GM23248 (cell line): ENCODE data around the gene RAPGEF4. TPM values are rescaled to one million over a fixed set of nuclear protein-coding genes. Genes with fewer than 3 reads are reported as not detected.

ENCODE experiments used
- DNase-seq: peaks from one replicate; pipeline ENCODE4 v3.0.0-alpha.2; 2015
- H2AFZ ChIP-seq: fragments of 200-600 bp; sonication (generic); 2 replicates; pipeline ENCODE4 v1.6.1; 2016; ENCODE audit warnings: antibody characterized with exemption
- H3F3A ChIP-seq: fragments of 200-600 bp; sonication (generic); 2 replicates; pipeline ENCODE4 v1.6.1; 2016; ENCODE audit warnings: mild to moderate bottlenecking, antibody characterized with exemption, mixed run types; ENCODE audit not compliant: insufficient read depth
- H3K27ac ChIP-seq: fragments of 200-600 bp; sonication (generic); 2 replicates; pipeline ENCODE4 v1.5.1; 2016; ENCODE audit warnings: mild to moderate bottlenecking
- H3K27me3 ChIP-seq: fragments of 200-600 bp; sonication (generic); replicated peaks from 2 replicates; pipeline ENCODE4 v1.6.1; 2016; ENCODE audit warnings: mild to moderate bottlenecking; ENCODE audit not compliant: insufficient read depth
- H3K36me3 ChIP-seq: fragments of 200-600 bp; sonication (generic); 2 replicates; pipeline ENCODE4 v1.6.1; 2016; ENCODE audit warnings: low read depth, mild to moderate bottlenecking
- H3K4me1 ChIP-seq: fragments of 200-600 bp; sonication (generic); 2 replicates; pipeline ENCODE4 v1.6.1; 2016; ENCODE audit warnings: mild to moderate bottlenecking; ENCODE audit not compliant: insufficient read depth
- H3K4me2 ChIP-seq: fragments of 200-600 bp; sonication (generic); one replicate; pipeline ENCODE4 v1.6.1; 2016; ENCODE audit warnings: mild to moderate bottlenecking; ENCODE audit not compliant: unreplicated experiment
- H3K4me3 ChIP-seq: fragments of 200-600 bp; sonication (generic); 2 replicates; pipeline ENCODE4 v1.5.1; 2016; ENCODE audit warnings: mild to moderate bottlenecking
- H3K79me2 ChIP-seq: fragments of 200-600 bp; sonication (generic); 2 replicates; pipeline ENCODE4 v1.6.1; 2016; ENCODE audit warnings: mild to moderate bottlenecking; ENCODE audit not compliant: insufficient read depth
- H3K9ac ChIP-seq: fragments of 200-600 bp; sonication (generic); 2 replicates; pipeline ENCODE4 v1.6.1; 2016; ENCODE audit warnings: mild to moderate bottlenecking
- H3K9me2 ChIP-seq: fragments of 200-600 bp; sonication (generic); 2 replicates; pipeline ENCODE4 v1.6.1; 2016; ENCODE audit warnings: mixed run types, mild to moderate bottlenecking, moderate library complexity; ENCODE audit not compliant: insufficient read depth
- H3K9me3 ChIP-seq: fragments of 200-600 bp; sonication (generic); one replicate; pipeline ENCODE4 v1.6.1; 2017; ENCODE audit warnings: low read depth
- H4K20me1 ChIP-seq: fragments of 200-600 bp; sonication (generic); 2 replicates; pipeline ENCODE4 v1.6.0; 2016; ENCODE audit not compliant: insufficient read depth
- EZH2 ChIP-seq: fragments of 200-600 bp; sonication (generic); IDR thresholded peaks from 2 replicates; pipeline ENCODE4 v1.6.1; 2018; ENCODE audit warnings: antibody characterized with exemption, mild to moderate bottlenecking; ENCODE audit not compliant: insufficient read depth, poor library complexity, severe bottlenecking
- EZH2phosphoT487 ChIP-seq: fragments of 200-600 bp; sonication (generic); IDR thresholded peaks from 2 replicates; pipeline ENCODE4 v1.6.1; 2018; ENCODE audit warnings: antibody characterized with exemption, moderate library complexity, mild to moderate bottlenecking, low read depth; ENCODE audit not compliant: insufficient read depth
- WGBS, 2 experiments: methylation state at CpG; one replicate each; pipeline ENCODE4 v1.1.6; 2015 to 2017; ENCODE audit warnings: low lambda C conversion rate in 2 of 2, low coverage in 1 of 2; ENCODE audit errors: missing lambda C conversion rate in 2 of 2; 5-methylcytosine and 5-hydroxymethylcytosine counted together
- in situ Hi-C: fragments of 300-500 bp; cut with MboI; formaldehyde crosslinking; loops from 2 replicates; pipeline ENCODE4 v1.15.0; 2020
- polyA plus RNA-seq: library from polyadenylated mRNA; unstranded; fragments of >200 nt; fragmentation: Nextera tagmentation; extraction: Ambion mirVana; gene quantifications from 2 replicates; pipeline ENCODE4 v1.2.1, GENCODE V29; 2016
- total RNA-seq: library from RNA; depleted of rRNA; stranded (reverse); fragments of >200 nt; shearing (Covaris generic); gene quantifications from 2 replicates; pipeline ENCODE4 v1.2.3, GENCODE V29; 2014

The RAPGEF4 gene
- total and polyA plus RNA-seq, 2 experiments from 2014 or later, result 2.2 TPM; not detected in 1

- no peak overlapping the region for H2AFZ ChIP-seq
- H3K4me2 ChIP-seq, result no peak overlapping the region
- in situ Hi-C loops, result loop anchor here (25.0 kb wide), 1 partner anchor 390 kb away; no protein-coding TSS in a partner anchor
- no peaks in the 10 kb centered on the region for H3K79me2 ChIP-seq
- H4K20me1 ChIP-seq, result no peaks in the 10 kb centered on the region
- H3K27me3 ChIP-seq, result no peaks in the 10 kb centered on the region
- no peak for DNase-seq
- no peak overlapping the region for H3K4me3 ChIP-seq
- no peaks in the 10 kb centered on the region for H3K9me2 ChIP-seq
- H3F3A ChIP-seq, result no peaks in the 10 kb centered on the region
- H3K27ac ChIP-seq, result no peak overlapping the region
- H3K9me3 ChIP-seq, result no peaks in the 10 kb centered on the region
- no peaks in the 10 kb centered on the region for H3K4me1 ChIP-seq
- no peak for TF ChIP-seq EZH2phosphoT487
- TF ChIP-seq EZH2, result no peak
- WGBS, 2 experiments, result 94 to 97% methylated on average over 6 of the region's 6 CpGs
- no peaks in the 10 kb centered on the region for H3K36me3 ChIP-seq
- H3K9ac ChIP-seq, result no peak overlapping the region
These were observed 86.9 kb downstream of the RAPGEF4 start for GRCh38 chr2:172822585-172822984.

- TF ChIP-seq EZH2phosphoT487 (no peak), EZH2 (no peak)
- Histone ChIP-seq H3K27me3 (no peaks in the 10 kb centered on the region), H3K9me2 (no peaks in the 10 kb centered on the region), H3F3A (no peaks in the 10 kb centered on the region), H3K9me3 (no peaks in the 10 kb centered on the region), H3K79me2 (no peaks in the 10 kb centered on the region), H3K4me2 (no peak overlapping the region), H3K4me1 (no peaks in the 10 kb centered on the region), H3K4me3 (no peak overlapping the region), H3K9ac (no peak overlapping the region), H2AFZ (no peak overlapping the region), H3K27ac (no peak overlapping the region), H4K20me1 (no peaks in the 10 kb centered on the region), H3K36me3 (no peaks in the 10 kb centered on the region)
- DNase-seq, result no peak
- 68 to 69% methylated on average over 7 of the region's 7 CpGs for WGBS, 2 experiments
- in situ Hi-C loops, result loop anchor here (25.0 kb wide), 1 partner anchor 389 kb away; no protein-coding TSS in a partner anchor
These were observed 87.7 kb downstream of the RAPGEF4 start for GRCh38 chr2:172823261-172823850.

- H3K4me3 ChIP-seq, result no peak overlapping the region
- no peak overlapping the region for H3K9ac ChIP-seq
- no peaks in the 10 kb centered on the region for H3F3A ChIP-seq
- H3K27me3 ChIP-seq, result no peaks in the 10 kb centered on the region
- no peaks in the 10 kb centered on the region for H3K9me2 ChIP-seq
- DNase-seq, result peak; percentile 20
- H3K9me3 ChIP-seq, result no peaks in the 10 kb centered on the region
- H3K79me2 ChIP-seq, result no peaks in the 10 kb centered on the region
- no peak for TF ChIP-seq EZH2
- TF ChIP-seq EZH2phosphoT487, result no peak
- H3K4me1 ChIP-seq, result peaks cover 6% of the 10 kb centered on the region; the same call in 1 of the 2 replicates
- 86 to 87% methylated on average over 3 of the region's 3 CpGs for WGBS, 2 experiments
- no peaks in the 10 kb centered on the region for H3K36me3 ChIP-seq
- H4K20me1 ChIP-seq, result no peaks in the 10 kb centered on the region
- in situ Hi-C loops, result no loop called here
- H3K4me2 ChIP-seq, result no peak overlapping the region
- no peak overlapping the region for H2AFZ ChIP-seq
- no peak overlapping the region for H3K27ac ChIP-seq
These were observed 90.9 kb downstream of the RAPGEF4 start for GRCh38 chr2:172826522-172826921.

GRCh38 chr2:172829229-172829628 is 93.6 kb downstream of the RAPGEF4 start:
- Histone ChIP-seq H4K20me1 (no peaks in the 10 kb centered on the region), H3K4me1 (peaks cover 6% of the 10 kb centered on the region; the same call in 1 of the 2 replicates), H3K9ac (no peak overlapping the region), H2AFZ (no peak overlapping the region), H3K27me3 (no peaks in the 10 kb centered on the region), H3K4me2 (no peak overlapping the region), H3K9me2 (no peaks in the 10 kb centered on the region), H3K9me3 (no peaks in the 10 kb centered on the region), H3K36me3 (no peaks in the 10 kb centered on the region), H3K79me2 (no peaks in the 10 kb centered on the region), H3F3A (no peaks in the 10 kb centered on the region), H3K4me3 (no peak overlapping the region), H3K27ac (no peak overlapping the region)
- WGBS, 2 experiments, result 42 to 43% methylated on average over 7 of the region's 7 CpGs
- no peak for TF ChIP-seq EZH2
- TF ChIP-seq EZH2phosphoT487, result no peak
- in situ Hi-C loops, result no loop called here
- DNase-seq, result peak; percentile 63

- WGBS, 2 experiments, result 91 to 99% methylated on average over 4 of the region's 4 CpGs
These were observed 94.8 kb downstream of the RAPGEF4 start for GRCh38 chr2:172830482-172830881.

More at GRCh38 chr2:172830482-172830881, 94.8 kb downstream of the RAPGEF4 start:
- Histone ChIP-seq H2AFZ (no peak overlapping the region), H3F3A (no peaks in the 10 kb centered on the region), H3K27me3 (no peaks in the 10 kb centered on the region), H3K9me3 (no peaks in the 10 kb centered on the region), H4K20me1 (no peaks in the 10 kb centered on the region), H3K4me1 (peaks cover 6% of the 10 kb centered on the region; the same call in 1 of the 2 replicates), H3K27ac (no peak overlapping the region), H3K4me2 (no peak overlapping the region), H3K9ac (no peak overlapping the region), H3K9me2 (no peaks in the 10 kb centered on the region), H3K79me2 (no peaks in the 10 kb centered on the region), H3K36me3 (no peaks in the 10 kb centered on the region), H3K4me3 (no peak overlapping the region)
- in situ Hi-C loops, result no loop called here
- no peak for DNase-seq
- no peak for TF ChIP-seq EZH2
- no peak for TF ChIP-seq EZH2phosphoT487
